Panc1 (cell line): Measurements from ENCODE around the gene CGREF1.

ENCODE experiments used
- CTCF ChIP-seq: fragments of 450-650 bp; IDR thresholded peaks from 2 replicates; pipeline ENCODE4 v1.5.1; 2017; ENCODE audit warnings: mild to moderate bottlenecking
- POLR2AphosphoS5 ChIP-seq: IDR thresholded peaks from 2 replicates; pipeline ENCODE4 v1.6.1; 2012; ENCODE audit warnings: mild to moderate bottlenecking, low read depth, low read length, moderate library complexity
- REST ChIP-seq, 2 experiments: IDR thresholded peaks; 2 replicates each; pipeline ENCODE4 v1.6.1; 2011 to 2012; ENCODE audit warnings: low read depth in 2 of 2, control low read depth in 1 of 2, low read length in 1 of 2, mild to moderate bottlenecking in 1 of 2, moderate library complexity in 1 of 2; ENCODE audit not compliant: insufficient read depth in 1 of 2
- SIN3A ChIP-seq: IDR thresholded peaks from 2 replicates; pipeline ENCODE4 v1.6.1; 2012; ENCODE audit warnings: low read depth, mild to moderate bottlenecking, low read length, moderate library complexity, borderline replicate concordance; ENCODE audit not compliant: insufficient read depth
- TCF7L2 ChIP-seq: IDR thresholded peaks from 2 replicates; pipeline ENCODE4 v1.6.1; 2011; ENCODE audit warnings: mild to moderate bottlenecking, low read depth, low read length, inconsistent platforms

- TF ChIP-seq CTCF (no peak), POLR2AphosphoS5 (no peak), REST (IDR thresholded peaks at IDR 0.05; ENCODE audit: insufficient read depth in 1 of 2, low read depth in 2 of 2, low read length in 1 of 2) (no peak), SIN3A (no peak), TCF7L2 (no peak)
Measured at GRCh38 chr2:27117995-27118524, 868 bp downstream of the CGREF1 start.
